ENCODE data around the gene TMEM125.

- TF ChIP-seq CTCF (IDR thresholded peaks at IDR 0.05) (no peak), EP300 (IDR thresholded peaks at IDR 0.05) (no peak), POLR2A (IDR thresholded peaks at IDR 0.05) (no peak)
These were observed 35.1 kb downstream of the TMEM125 start for GRCh38 chr1:43304771-43305300.

All from tibial nerve (tissue), 4 donors.